Bone marrow (tissue), 2 donors: ENCODE results near the gene OR6C65.
"Not testable (repeated sequence)": the region's sequence is repeated elsewhere in the genome, so short reads cannot be mapped to it uniquely, and the experiment has no call there.

ENCODE experiments used
- DNase-seq, 2 donors: peaks; one replicate each; lab custom pipeline; 2025; lab: John Stamatoyannopoulos, UW

Gene OR6C65

DNA sequence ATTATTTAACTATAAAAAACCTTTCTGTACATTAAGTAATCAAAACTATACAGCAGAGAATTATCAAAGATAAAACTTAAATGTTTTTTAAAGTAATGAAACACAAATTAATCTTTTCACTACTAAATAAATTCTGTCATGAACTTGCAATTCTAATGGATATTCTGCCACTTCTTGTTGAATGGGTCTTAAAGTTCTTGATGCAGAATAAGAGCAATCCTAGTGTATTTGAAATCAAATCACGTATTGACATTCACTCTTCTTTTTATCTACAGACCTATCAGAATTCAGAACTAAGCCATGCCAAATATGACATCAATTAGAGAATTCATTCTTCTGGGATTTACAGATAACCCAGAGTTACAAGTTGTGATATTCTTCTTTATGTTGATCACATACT lies at the start of gene OR6C65:
Gene OR6C65, plus strand, starts transcription at position 301 of the 400 bp plus-strand sequence. Its CDS starts 0 bp downstream, at position 301.
- no peak for DNase-seq

DNA sequence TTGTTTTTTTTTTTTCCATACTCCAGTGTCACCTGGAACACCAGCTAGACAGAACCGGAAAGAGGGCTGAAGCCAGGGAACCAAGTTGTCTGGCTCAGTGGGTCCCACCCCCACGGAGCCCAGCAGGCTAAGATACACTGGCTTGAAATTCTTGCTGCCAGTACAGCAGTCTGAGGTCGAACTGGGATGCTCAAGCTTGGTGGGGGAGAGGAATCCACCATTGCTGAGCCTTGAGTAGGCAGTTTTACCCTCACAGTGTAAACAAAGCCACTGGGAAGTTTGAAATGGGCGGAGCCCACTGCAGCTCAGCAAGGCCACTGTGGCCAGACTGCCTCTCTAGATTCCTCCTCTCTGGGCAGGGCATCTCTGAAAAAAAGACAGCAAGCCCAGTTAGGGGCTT lies 45.0 kb upstream of the OR6C65 start:
- DNase-seq, result not testable (repeated sequence)

DNA sequence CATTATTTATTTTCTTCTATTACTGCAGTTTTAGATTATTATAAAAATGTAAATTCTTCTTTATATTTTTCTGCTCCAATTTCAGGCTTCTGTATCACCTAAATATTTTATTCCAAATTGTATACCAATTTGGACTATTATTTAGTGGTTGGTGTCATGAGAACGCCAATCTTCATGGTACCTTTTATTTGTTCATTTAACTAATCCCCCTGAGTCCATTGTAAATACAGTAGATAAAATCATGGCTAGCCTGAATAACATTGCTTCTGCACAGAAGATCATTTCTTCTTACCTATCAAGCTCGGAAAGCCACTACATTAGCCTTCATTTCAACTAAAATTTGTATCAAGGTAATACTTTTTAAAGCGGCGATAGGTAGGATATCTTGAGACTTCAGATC lies 37.7 kb upstream of the OR6C65 start, which contains the start of gene OR6C75:
Gene OR6C75, plus strand, starts transcription at position 301 of the 400 bp plus-strand sequence. CDS start 2,136 bp downstream, outside the sequence.
- DNase-seq, result no peak

DNA sequence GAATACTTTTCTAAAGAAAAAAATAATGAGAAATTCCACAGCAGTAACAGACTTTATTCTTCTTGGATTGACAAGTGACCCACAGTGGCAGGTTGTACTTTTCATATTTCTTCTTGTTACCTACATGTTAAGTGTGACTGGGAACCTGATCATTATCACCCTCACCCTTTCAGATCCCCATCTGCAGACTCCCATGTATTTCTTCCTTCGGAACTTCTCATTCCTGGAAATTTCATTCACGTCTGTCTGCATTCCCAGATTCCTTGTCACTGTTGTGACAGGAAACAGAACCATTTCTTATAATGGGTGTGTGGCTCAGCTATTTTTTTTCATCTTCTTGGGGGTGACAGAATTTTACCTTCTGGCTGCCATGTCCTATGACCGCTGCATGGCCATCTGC lies 35.2 kb upstream of the OR6C65 start:
- DNase-seq, result no peak

DNA sequence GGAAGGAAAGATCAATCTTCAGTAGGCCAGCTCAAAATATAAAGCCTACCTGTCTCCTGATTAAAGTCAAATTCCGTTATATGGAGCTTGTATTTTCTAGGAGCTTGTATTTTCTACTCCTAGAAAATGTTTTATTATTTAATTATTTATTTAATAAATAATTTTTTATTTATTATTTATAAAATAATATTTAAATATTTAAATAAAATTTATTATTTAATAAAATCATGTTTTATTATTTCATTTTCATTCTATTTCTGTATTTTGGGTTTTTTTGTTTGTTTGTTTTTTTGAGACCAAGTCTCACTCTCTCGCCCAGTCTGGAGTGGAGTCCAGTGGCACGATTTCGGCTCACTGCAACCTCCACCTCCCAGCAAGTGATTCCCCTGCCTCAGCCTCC lies 27.8 kb upstream of the OR6C65 start:
- no peak for DNase-seq

DNA sequence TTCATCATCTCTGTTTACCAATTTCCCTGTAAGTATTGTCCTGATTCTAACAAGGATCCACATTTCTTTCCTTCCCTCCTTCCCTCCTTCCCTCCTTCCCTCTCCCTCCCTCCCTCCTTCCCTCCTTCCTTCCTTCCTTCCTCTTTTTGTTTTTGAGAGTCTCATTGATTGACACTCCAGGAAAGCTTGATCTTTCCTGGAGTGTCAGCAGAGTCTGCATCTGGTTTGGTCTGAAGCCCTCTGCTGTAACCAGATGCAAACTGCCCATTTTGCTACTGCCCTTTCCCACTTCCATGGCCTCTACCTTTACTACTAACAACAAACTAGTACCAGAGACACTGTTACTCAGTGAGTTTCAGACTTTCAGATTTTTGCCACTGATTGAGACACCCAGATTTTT lies 14.4 kb upstream of the OR6C65 start:
- no peak for DNase-seq

DNA sequence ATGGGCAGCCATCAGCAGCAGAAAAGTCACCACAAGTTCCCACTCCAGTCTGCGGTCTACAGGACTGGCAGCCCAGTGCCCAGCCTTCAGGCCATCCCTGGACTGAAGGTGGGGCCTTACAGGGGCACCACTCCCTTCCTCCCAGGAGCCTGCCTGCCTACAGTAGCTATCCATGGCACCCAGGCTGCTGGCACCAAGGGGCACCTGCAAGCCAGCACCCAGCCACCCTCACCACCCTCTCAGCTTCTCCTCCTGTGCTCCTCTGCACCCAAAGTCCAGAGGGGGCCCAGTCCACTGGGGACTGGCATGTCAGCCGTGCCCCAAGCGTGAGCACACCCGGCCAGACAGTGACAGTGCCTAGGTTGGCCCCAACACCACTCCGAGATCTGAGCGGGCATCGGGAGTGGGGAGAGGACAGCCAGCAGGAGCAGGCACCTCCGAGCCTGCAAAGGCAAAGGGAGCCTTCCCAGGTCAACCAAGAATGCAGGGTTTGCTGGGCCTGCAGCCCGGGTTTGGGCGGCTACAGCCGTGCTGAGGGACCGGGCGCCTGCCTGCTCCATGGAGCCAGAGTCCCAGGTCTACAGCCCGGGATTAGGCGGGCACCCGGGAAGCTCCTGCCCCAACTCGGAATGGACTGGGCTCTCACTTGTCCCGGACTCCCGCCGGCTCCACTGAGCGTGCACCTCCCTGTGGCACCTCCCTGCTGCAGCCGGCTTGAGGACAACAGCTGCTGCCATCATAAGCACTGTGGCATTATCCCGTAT lies 8.1 kb upstream of the OR6C65 start:
- no peak for DNase-seq

DNA sequence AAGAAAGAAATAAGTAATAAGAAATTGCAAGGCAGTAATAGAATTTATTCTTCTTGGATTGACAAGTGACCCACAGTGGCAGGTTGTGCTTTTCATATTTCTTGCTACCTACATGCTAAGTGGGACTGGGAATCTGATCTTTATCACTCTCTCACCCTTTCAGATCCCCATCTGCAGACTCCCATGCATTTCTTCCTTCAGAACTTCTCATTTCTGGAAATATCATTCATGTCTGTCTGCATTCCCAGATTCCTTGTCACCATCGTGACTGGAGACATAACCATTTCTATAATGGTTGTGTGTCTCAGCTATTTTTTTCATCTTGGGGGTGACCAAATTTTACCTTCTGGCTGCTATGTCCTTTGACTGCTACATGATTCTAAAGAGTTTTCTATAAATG lies 4.0 kb upstream of the OR6C65 start:
- no peak for DNase-seq

DNA sequence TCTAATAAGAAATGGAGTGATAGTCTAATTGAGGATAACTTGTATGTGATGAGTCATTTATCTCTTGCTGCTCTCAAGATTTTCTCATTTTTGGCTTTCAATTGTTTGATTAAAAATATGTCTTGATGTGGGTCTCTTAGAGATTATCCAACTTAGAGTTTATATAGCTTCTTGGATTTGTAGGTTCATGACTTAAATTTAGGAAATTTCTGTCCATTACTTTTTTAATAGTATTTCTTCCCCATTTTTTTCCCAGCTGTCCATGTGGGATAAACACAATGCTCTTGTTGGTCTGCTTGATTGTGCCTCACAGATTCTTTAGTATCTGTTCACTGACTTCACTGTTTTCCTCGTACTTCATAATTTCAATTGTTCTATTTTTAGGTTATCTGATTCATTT lies 7.5 kb downstream of the OR6C65 start:
- DNase-seq, result no peak

DNA sequence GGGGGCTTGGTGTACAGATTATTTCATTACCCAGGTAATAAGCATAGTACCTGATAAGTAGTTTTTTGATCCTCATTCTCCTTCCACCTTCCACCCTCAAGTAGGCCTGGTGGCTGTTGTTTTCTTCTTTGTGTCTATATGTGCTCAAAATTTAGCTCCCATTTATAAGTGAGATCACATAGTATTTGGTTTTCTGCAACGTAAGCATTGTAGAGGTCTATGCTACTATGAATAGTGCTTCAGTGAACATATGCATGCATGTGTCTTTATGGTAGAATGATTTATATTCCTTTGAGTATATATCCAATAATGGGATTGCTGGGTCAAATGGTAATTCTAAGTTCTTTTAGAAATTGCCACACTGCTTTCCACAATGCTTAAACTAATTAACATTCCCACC lies 8.8 kb downstream of the OR6C65 start:
- DNase-seq, result not testable (repeated sequence)

DNA sequence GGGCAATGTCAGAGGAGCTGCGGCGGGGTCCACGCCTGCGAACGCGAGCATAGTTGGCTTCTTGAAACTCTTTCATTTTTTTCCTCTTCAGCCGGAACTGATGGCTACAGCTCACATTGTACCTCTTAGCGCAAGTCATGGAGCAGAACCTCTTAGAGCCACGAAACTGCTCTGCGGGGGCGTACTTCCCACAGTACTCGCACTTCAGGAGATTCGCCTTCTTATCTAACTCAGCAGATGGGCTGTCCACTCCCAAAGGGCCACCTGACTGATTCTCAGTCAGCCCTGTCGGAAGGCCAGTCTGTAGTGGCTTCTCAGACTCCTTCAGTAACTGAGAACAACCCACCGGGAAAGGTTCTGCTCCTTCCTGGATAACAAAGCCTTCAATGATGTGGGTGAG lies 11.8 kb downstream of the OR6C65 start:
- DNase-seq, result not testable (repeated sequence)

DNA sequence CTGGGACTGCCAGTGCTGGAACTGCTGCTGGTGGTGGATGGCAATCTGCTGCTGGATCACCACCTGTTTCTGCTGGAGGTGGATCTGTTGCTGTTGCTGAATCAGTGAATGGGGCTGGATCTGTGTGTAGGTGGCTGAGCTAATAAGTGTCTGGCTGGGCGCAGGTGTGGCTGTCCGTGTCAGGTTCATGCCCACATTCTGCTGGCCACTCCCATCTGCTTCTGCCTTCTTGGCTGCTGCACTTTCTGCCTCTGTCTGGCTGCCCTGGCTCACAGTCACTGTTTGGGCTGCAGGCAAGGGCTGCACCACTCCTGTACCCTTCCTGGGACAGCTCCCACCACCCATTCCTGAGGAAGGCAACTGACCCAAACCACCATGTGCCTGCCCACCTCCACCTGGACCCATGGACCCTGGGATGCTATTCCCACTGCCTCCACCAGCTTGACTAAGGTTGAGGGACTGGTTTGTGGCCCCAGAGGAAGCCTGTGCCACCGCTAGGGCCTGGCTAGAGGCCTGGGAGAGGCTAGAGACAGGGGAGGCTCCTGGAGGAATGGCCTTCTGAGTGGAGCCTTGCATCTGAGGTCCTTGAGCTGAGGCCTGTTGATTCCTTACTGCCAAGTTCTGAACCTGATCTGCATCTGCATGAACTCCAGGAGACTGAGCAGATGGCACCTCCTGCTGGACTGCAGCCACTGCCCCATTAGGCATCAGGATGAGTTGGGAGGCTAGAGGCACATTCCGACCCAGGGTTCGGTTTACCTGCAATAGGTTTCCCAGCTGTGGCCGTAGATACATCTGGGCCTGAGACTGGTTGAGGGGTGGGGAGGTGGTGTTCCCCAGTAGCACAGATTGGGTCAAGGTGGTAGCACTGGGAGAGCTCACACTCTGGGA lies 13.4 kb downstream of the OR6C65 start:
- DNase-seq, result not testable (repeated sequence)

DNA sequence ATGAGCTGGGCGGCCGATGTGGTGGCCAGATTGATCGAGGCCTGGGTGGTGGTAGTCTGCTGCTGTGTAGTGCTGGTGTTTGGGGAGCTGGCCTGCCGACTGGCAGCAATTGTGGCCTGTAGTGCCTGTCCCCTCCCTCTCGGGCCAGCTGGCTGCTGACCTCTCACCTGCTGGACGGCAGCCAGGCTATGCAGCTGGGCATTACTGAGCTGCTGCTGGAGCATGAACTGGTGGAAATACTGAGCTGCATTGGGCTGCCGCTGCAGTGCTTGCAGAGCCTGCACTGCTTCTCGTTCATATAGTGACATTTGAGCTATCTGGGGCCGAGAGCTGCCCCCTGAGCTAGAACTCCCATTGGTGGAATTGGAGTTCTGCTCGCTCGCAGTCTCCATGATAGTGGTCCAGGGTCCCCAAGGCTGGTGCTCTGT lies 14.1 kb downstream of the OR6C65 start:
- DNase-seq, result not testable (repeated sequence)

DNA sequence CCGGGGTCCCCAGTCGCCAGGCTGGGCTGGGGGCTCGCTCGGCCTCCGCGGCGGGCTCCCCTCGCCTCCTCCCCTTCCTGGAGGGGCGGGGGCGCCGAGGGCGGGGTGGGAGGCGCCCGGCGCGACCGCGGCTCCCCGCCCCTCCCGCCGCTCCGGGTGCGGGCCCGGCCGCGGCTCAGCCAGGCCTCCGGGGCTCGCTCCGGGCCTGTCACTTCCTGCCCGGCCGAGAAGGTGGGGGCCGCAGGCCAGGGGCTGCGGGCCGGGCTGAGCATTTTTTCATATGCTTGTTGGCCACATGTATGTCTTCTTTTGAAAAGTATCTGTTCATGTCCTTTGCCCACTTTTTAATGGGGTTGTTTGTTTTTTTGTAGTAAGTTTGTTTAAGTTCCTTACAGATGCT lies 14.6 kb downstream of the OR6C65 start:
- not testable (repeated sequence) for DNase-seq

DNA sequence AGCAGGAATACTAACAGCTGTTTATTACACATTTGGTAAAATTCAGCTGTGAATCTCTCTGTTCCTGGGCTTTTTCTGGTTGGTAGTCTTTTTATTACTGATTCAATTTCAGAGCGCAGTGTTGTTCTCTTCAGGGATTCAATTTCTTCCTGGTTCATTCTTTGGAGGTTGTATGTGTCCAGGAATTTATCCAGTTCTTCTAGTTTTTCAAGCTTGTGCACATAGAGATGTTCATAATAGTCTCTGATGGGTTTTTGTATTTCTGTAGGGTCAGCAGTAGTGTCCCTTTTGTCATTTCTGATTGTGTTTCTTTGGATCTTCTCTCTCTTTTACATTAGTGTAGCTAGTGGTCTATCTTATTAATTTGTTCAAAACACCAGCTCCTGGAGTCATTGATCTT lies 16.6 kb downstream of the OR6C65 start:
- no peak for DNase-seq

DNA sequence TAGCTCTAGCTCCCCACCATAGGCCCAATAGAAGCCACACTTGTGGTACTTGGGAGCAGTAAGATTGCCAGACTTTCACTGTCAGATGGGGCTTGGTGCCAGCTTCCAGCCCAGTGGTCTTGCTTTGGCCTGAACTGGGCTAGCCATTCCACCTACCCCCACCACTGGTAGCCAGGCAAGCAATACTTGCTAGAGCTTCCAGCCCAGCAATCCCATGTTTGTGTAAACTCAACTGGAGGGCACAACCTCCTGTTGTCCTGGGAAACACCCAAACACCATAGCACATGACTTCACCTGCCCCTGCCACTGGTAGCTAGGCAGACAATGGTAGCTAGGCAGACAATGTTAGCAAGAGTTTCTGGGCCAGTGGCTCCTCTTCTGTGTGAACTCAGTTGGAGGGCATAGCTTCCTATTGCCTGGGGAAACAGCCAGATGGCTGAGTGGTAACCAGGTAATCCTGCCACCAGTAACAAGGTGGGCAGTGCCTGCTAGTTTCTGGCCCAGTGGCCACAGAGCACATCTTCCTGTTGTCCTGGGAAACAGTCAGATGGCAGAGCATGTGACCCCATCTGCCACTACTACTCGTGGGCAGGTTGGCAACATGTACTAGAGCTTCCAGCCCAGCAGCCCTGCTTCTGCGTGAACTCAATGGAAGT lies 20.1 kb downstream of the OR6C65 start:
- no peak for DNase-seq

DNA sequence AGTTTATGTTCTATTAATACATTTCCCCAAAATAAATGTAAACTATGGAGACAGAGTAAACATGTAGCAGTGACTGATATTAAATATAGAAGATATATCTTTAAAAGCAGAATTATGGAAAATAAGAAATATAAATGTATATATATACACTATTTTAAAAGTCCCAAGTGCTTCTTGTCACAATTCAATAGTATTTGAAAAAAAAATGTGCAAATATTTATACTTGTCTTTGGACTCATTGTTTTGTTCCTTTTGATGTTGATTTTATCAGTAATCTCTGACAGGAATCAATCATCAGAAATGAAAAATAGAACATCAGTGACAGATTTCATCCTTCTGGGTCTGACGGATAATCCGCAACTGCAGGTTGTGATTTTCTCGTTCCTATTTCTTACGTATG lies 25.6 kb downstream of the OR6C65 start, which contains the start of gene OR6C76:
Gene OR6C76, plus strand, starts transcription at position 301 of the 400 bp plus-strand sequence. Its CDS starts 0 bp downstream, at position 301.
- no peak for DNase-seq

DNA sequence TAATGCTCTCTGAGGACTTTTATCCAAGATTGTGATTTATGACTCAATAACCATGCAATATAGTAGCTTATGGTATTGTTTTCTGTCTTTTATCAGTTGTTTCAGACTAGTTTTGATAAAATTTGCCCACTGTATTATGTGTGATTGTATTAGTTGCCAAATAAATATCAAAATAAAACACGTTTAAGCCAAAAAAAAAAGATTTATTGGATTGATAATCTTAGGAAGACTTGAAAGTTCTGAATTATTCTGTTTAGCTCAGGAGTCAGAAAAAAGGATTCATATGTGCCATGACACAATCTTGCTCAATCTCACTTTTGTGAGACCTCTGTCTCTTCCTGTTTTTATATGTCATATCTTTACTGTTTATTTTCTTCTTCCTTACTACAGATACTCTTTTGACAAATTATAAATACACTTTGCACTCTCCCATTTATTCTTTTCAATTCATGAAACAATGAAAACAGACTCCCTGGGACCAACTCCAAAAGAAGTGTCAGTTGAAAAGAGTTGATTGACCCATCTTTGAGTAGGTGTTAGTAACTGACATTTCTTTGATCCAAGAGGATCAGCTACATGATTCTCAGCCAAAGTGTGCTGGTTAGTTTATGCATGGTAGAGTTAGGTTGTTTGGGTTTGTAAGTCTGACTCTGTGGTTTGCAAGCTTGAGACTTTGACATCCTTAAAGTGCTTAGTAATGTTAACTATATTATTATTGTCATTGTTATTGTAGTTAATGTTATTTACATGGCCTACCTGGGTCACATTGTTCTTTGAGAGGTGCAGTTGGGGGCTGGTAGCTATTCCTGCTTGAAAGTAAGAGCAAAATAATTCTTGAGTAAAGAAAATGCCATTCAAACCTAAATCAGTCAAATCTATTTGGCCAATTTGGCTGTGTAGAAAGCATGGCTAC lies 28.3 kb downstream of the OR6C65 start:
- no peak for DNase-seq

DNA sequence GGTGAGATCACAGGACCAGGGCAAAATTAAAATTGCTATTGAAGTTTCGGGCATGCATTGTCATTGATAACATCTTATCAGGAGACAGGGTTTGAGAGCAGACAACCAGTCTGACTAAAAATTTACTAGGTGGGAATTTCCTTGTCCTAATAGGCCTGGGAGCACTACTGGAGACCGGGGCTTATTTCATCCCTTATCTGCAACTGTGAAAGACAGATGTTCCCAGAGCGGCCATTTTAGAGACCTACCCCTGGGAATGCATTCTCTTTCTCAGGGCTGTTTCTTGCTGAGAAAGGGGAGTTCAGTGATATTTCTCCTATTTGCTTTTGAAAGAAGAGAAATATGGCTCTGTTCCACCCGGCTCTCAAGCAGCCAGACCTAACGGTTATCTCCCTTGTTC lies 40.9 kb downstream of the OR6C65 start:
- not testable (repeated sequence) for DNase-seq

DNA sequence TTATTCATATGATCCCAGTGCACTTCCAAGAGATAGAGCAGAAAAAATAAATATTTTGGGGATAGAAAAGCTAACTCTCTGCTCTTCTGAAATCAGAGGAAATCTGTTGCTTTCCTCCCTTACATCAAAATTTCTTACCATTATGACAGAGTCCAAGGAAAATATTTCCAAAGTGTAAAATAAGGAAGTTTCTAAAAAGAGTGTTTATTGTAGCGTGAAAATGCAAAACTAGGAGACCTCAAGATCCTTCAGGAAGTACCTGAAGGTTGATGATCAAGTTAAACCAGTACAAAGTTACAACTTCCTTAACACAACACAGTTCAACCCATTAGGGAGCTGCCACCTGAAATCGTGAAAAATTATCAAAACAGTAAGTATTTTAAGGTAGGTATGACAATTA lies 43.4 kb downstream of the OR6C65 start, which contains the start of gene OR6C2:
Gene OR6C2, plus strand, starts transcription at position 301 of the 400 bp plus-strand sequence. CDS start 8,138 bp downstream, outside the sequence.
- no peak for DNase-seq

DNA sequence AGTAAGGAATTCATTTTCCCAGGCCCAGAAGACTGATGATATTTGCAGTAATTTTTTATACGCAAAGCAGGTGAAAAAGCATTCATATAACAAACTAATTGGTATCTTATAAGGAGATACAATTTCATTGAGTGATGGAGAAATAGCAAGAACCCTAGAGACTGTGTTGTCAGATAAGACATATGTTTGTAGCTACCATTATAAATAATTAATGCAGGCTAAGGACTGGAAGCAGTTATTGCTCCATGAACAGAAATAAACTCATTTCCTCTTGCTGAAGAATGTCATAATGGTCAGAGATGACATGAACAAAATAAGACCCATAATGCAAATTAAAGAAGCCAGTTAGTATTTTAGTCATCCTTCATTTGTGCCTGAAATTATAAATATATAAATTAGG lies 45.0 kb downstream of the OR6C65 start:
- no peak for DNase-seq
